Vagina (tissue), 2 donors: ENCODE measurements around the gene RUVBL2.

Experiments
- CTCF ChIP-seq, 3 experiments: fragments of 450-650 bp in 2 of 3; fragments of 200-600 bp in 1 of 3; sonication (generic) in 1 of 3; IDR thresholded peaks; one replicate each; pipeline ENCODE4 v1.5.1; 2017 to 2019; ENCODE audit warnings: antibody characterized with exemption in 3 of 3, mild to moderate bottlenecking in 2 of 3, moderate library complexity in 2 of 3
- POLR2AphosphoS5 ChIP-seq, 2 donors: sonication (generic); formaldehyde crosslinking; IDR thresholded peaks; one replicate each; pipeline ENCODE4 v1.9.0; 2017; ENCODE audit warnings: antibody characterized with exemption in 2 of 2, mild to moderate bottlenecking in 2 of 2, low read depth in 1 of 2; ENCODE audit not compliant: insufficient read depth in 1 of 2

- no peak for TF ChIP-seq CTCF (IDR thresholded peaks at IDR 0.05)
- TF ChIP-seq POLR2AphosphoS5 (IDR thresholded peaks at IDR 0.05; ENCODE audit: insufficient read depth in 1 of 2, low read depth in 1 of 2) = no peak
Measured at GRCh38 chr19:49004133-49004532, 10.4 kb downstream of the RUVBL2 start.
